ENCODE data around the gene UCP2.

DNA sequence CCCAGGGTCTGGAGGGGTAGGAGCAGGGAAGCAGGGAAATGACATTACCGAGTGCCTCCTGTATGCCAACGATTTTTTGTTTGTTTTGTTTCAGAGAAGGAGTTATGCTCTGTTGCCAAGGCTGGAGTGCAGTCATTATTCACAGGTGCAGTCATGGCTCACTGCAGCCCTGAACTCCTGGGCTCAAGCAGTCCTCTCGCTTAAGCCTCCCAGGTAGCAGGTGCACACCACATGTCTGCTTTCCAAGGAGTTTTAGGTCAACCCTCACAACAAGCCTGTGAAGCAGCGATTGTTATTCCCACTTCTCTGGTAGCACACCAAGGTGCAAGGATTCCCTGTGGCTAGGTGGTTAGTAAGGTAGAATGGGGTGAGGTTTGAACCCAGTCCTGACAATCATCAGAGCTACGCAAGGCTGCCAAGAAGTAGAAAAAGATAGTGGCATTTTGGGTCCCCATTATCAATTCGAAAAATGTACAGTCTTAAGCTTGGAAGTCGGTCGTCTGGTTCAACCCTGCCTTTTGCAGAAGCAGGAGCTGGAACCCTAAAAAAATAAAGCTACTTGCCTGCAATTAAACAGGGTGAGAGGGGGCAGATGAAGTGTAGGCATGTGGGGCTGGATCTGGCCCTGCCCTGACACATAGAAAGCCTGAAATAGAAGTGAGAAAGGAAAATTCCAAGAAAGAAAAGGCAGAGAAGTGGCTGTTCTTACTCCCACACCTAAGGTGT is 17.1 kb upstream of the UCP2 start:
- TF ChIP-seq POLR2A (IDR thresholded peaks at IDR 0.05; ENCODE audit: extremely low read depth, insufficient read length) (no peak), MYC (IDR thresholded peaks at IDR 0.05; ENCODE audit: low read depth, low read length) (no peak)
- TF ChIP-seq, protein P1, sequence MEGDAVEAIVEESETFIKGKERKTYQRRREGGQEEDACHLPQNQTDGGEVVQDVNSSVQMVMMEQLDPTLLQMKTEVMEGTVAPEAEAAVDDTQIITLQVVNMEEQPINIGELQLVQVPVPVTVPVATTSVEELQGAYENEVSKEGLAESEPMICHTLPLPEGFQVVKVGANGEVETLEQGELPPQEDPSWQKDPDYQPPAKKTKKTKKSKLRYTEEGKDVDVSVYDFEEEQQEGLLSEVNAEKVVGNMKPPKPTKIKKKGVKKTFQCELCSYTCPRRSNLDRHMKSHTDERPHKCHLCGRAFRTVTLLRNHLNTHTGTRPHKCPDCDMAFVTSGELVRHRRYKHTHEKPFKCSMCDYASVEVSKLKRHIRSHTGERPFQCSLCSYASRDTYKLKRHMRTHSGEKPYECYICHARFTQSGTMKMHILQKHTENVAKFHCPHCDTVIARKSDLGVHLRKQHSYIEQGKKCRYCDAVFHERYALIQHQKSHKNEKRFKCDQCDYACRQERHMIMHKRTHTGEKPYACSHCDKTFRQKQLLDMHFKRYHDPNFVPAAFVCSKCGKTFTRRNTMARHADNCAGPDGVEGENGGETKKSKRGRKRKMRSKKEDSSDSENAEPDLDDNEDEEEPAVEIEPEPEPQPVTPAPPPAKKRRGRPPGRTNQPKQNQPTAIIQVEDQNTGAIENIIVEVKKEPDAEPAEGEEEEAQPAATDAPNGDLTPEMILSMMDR (IDR thresholded peaks at IDR 0.05; ENCODE audit: low read depth, low read length): no peak
- TF ChIP-seq, protein P2, sequence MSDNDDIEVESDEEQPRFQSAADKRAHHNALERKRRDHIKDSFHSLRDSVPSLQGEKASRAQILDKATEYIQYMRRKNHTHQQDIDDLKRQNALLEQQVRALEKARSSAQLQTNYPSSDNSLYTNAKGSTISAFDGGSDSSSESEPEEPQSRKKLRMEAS (IDR thresholded peaks at IDR 0.05; ENCODE audit: low read depth, low read length): no peak

Measured in NB4 (cell line).